GM20000 (cell line): Measurements from ENCODE around the gene RINT1.
"Not testable (repeated sequence)": the region's sequence is repeated elsewhere in the genome, so short reads cannot be mapped to it uniquely, and the experiment has no call there.

Experiments used
- DNase-seq: peaks from one replicate; pipeline ENCODE4 v3.0.0; 2012; ENCODE audit warnings: low spot score
- TF ChIP-seq, protein P1 (sequence below): IDR thresholded peaks from 2 replicates; pipeline ENCODE4 v1.5.1; 2012; ENCODE audit warnings: mild to moderate bottlenecking, control low read depth; ENCODE audit errors: extremely low read depth, missing control alignments

Gene RINT1

DNA sequence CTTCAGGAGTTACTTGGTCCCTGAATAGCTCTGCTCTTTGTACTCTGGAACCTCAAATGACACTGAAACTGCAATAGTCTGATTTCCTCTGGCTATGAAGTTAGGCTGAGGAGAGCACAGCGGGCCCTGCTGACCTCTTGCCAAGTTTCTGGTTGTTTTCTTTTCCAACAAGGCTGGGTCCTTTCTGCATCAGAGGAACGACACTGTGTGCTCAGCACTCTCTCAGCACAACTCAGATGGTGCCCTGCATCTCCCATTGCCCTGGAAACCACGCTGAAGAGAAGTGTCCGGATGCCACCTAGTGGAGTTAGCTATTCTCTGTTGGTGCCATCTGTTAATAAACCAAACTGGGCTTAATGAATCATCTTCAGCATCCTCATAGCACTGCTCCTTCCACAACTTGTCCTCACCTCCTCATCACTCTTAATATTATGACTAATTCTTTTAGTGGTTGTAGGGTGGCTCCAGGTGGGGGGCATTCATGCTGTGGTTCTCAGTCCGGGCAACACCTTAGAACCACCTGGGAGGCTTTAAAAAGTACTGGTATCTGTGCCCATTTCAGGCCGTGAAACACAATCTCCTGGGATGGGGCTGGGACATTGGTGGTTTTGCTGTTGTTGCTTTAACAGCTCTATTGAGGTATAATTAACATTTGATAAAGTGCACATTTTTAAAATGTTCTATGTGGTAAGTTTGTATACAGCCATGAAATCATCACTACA is 57.5 kb downstream of the RINT1 start:
- TF ChIP-seq, protein P1, sequence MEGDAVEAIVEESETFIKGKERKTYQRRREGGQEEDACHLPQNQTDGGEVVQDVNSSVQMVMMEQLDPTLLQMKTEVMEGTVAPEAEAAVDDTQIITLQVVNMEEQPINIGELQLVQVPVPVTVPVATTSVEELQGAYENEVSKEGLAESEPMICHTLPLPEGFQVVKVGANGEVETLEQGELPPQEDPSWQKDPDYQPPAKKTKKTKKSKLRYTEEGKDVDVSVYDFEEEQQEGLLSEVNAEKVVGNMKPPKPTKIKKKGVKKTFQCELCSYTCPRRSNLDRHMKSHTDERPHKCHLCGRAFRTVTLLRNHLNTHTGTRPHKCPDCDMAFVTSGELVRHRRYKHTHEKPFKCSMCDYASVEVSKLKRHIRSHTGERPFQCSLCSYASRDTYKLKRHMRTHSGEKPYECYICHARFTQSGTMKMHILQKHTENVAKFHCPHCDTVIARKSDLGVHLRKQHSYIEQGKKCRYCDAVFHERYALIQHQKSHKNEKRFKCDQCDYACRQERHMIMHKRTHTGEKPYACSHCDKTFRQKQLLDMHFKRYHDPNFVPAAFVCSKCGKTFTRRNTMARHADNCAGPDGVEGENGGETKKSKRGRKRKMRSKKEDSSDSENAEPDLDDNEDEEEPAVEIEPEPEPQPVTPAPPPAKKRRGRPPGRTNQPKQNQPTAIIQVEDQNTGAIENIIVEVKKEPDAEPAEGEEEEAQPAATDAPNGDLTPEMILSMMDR: peak; percentile 42
- peak; percentile 76 for DNase-seq

GRCh38 chr7:105590793-105591192 is 58.8 kb downstream of the RINT1 start:
- DNase-seq: no peak
- TF ChIP-seq, protein P1: no peak

GRCh38 chr7:105591522-105591921 is 59.5 kb downstream of the RINT1 start:
- TF ChIP-seq, protein P1: no peak
- DNase-seq: no peak

GRCh38 chr7:105594034-105594433 is 62.0 kb downstream of the RINT1 start:
- TF ChIP-seq, protein P1: no peak
- DNase-seq: no peak

GRCh38 chr7:105596866-105597265 is 64.9 kb downstream of the RINT1 start:
- no peak for DNase-seq
- TF ChIP-seq, protein P1: no peak

DNA sequence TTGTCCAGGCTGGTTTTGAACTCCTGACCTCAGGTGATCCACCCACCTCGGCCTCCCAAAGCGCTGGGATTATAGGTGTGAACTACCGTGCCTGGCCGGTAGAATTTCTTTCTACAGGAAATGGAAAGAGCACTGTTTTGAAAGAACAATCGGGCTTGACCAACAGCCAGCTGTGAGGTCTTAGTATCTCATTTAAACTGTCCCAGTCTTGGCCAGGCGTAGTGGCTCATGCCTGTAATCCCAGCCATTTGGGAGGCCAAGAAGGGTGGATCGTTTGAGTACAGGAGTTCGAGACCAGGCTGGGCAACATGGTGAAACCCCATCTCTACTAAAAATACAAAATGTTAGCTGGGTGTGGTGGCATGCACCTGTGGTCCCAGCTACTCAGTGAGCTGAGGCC is 67.1 kb downstream of the RINT1 start:
- DNase-seq: not testable (repeated sequence)

GRCh38 chr7:105599551-105599950 is 67.5 kb downstream of the RINT1 start:
- TF ChIP-seq, protein P1: no peak

More at GRCh38 chr7:105599551-105599950, 67.5 kb downstream of the RINT1 start:
- no peak for DNase-seq
